NCI-H2081 treated with DMSO at 0.1 percent for 48 hours (cell line): ENCODE data around the gene CCDC80.
"Not testable (repeated sequence)": the region's sequence is repeated elsewhere in the genome, so short reads cannot be mapped to it uniquely, and the experiment has no call there.

Experiments
- DNase-seq: peaks from one replicate; lab custom pipeline; 2025; lab: John Stamatoyannopoulos, UW

CCDC80 gene

DNA sequence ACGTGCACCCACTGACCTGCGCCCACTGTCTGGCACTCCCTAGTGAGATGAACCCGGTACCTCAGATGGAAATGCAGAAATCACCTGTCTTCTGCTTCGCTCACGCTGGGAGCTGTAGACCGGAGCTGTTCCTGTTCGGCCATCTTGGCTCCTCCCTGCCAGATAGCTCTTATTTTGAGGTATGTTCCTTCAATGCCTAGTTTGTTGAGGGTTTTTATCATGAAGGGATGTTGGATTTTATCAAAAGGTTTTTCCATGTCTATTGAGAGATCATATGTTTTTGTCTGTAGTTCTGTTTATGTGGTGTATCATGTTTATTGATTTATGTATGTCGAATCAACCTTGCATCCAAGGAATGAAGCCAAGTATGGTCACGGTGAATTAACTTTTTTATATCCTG is 24.1 kb upstream of the CCDC80 start:
- DNase-seq, result not testable (repeated sequence)

DNA sequence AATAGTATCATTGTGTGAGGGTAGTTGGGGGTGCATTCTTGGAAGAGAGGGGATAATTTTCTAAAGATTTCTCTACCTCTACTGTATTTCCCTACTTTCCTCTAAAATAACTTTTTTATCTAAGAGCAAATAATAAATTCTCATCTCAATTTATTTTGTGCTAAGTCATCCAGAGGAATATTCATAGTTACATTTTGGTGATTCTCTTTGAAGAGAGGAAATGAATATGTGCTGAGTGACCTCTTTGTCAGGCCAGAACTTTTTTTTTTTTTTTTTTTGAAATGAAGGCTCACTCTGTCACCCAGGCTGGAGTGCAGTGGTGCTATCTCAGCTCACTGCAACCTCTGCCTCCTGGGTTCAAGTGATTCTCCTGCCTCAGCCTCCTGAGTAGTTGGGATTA is 15.1 kb upstream of the CCDC80 start:
- no peak for DNase-seq

DNA sequence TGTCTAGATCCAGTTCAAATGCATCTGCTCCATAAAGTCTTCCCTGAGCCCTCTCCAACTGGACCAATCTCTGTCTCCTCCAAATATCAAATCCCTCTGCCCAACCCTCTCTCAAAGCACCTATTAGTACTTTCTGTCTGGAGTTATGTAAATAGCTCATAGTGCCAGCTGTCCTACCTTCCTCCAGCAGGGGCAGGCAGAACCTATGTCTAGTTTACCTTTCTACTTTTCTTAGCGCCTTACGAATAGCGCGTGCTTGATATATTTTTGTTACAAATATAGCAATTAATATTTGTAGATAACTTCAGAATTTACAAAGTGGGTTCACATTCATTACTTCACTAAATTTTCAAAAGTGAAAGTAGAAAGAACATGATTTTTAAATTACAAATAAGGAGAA is 14.0 kb upstream of the CCDC80 start:
- no peak for DNase-seq

DNA sequence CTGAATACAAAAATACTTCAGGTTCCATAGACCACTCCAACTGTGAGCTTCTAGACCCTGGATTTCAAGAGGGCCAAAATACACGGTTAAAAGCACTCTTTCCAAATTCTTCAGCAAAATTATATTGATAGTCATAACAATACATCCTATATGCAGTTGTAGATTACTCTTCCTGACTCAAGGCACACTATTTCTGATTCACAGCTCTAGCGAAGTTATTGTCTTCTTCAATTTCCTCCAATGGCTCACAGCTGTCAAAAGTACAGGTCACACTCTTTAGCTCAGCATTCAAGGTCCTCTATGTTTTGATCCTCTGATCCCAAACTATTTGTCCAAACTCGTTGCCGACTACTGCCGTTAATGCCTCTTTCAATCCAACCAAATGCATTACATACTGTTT is 13.5 kb upstream of the CCDC80 start:
- no peak for DNase-seq

DNA sequence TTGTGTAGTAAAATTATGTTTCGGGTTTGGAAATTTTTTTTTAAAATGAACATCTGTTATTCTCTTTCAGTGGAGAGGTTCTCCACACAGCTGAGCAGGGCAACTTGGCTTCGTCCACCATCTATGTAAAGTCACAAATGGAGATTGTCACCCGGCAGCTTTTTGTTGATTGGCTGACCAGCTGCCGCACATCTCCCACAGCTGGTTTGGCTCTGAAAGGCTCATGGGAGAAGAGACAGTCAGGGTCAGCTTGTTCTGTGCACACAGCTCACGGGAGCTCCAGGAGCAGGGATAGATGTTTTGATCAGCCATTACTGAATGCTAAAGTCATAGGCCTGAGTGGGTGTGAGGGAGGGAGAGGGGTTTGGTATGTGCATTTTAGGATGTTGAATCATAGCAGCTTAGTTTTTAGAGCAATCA is 12.9 kb upstream of the CCDC80 start:
- no peak for DNase-seq

DNA sequence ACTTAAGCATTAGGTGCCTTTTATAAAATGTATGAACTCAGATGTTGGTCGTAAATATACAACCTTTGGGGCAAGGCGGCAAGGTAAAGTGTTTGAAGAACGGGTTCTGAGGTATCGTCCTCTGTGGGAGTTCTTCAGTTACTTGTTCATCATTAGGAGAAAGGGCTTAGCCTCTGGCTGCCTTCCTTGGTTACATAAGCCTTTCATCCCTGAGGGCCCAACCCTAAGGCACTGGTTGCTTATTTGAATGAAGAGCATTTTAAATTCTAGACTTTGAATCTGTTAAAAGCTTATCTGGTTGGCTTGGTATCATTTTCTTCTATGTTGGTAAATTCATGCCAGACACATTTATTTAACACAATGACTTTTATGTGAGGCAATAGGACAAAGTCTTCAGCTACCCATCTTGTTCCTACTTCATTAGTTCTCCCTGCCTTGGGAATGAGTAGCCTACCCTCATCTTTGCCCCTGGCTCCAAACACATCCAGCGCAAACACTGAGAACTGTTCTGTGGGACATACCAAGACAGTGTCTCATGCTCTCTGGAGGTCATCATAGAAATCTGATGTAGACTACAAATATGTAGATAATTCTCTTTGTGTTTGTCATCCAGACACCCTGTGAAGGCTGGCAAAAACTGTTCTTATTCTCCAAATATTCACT is 12.4 kb upstream of the CCDC80 start:
- no peak for DNase-seq

DNA sequence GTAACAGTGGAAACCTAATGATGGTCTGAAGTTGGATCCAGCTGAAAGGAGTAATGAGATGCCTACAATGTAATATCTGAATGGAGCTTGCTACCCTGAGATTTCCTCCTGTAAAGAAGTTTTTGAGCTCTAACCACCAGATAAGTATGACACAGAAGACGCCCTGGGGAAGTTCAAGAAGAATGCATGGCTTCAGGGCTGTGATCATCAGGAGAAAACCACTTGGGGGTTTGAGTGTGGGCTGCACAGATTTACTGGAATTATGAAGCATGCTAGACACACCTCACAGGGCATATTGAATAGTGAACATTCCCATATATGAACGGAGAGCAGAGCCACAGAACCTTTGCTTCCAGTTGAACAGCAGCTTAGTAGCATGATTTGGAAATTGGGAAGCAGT is 10.6 kb upstream of the CCDC80 start:
- no peak for DNase-seq

DNA sequence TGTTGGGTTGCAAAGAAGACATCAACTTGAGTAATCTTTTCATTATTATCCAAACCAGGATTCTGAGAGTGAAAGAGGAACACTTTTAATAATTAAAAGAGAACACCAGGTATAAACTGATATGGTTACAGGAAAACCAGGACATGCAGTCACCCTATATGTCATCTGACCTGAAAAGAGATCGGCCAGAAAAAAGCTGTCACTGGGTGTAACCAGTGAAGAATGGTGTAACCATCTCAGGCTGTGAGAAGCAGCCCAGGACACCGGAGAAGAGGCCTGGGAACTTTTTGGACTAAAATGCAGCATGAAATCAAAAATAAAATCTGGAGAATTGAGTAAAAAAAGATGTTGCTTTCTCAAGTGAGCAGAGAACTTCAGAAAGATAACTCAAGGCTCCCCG is 10.1 kb upstream of the CCDC80 start:
- DNase-seq, result no peak

DNA sequence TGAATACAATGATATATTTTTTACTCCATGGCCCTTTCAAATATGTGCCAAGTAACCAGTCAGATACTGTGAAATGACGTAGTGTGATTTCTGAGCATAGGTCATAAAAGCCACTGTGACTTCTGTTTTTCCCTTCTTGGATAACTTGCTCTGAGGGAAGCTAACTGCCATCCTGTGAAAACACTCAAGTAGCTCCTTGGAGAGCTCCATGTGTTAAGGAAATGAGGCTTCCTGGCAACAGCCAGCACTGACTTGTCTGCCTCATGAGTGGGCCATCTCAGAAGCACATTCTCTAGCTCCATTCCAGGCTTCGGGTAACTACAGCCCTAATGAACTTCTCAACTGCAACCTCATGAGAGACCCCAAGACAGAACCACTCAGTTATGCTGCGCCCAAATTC is 9.5 kb upstream of the CCDC80 start:
- no peak for DNase-seq

DNA sequence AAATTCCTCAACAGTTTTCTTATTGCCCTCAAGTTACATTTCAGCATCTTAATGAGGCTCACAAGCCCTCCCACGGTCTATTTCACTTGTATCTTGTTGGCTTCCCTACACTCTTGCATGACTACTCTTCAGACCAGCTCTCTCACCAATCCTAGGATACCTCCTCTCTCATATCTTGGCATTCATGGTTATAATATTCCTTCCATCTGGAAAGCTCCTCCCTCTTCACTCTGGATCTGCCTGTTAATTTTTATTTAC is 8.5 kb upstream of the CCDC80 start:
- no peak for DNase-seq

DNA sequence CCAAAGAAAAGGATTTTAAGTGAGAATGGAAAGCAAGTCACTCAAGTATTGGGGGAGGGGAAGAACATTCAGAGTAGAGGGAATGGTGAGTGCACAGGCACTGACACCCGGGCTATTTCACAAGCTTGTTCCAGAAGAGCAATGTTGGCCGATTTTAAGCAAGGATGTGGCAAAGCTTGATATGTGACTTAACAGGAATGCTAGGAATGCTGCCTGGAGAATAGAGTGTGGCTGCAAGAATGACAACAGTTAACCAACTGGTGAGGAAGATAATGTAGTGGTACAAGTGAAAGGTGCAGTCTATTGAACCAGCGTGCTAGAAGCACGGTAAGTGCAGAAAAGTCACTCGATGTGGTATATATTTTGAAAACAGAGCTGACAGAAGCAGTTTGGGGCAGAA is 6.2 kb upstream of the CCDC80 start:
- no peak for DNase-seq

DNA sequence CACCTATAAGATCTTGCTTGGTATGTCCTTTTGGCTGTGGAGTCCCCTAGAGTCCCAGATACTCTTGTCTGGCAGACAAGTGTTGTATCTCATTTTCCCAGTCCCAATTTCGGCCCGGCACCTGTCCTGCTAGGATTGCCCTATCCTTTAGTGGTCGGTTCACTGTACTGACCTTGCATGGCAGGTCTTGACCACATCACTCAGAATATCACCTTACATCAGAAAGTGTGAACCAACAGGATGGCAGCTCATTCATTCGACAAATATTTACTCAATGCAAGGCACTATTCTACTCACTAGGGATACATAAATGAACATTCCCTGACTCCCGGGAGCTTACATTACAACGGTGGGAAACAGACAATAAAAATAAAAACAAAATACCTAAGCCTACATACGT is 5.7 kb upstream of the CCDC80 start:
- no peak for DNase-seq

DNA sequence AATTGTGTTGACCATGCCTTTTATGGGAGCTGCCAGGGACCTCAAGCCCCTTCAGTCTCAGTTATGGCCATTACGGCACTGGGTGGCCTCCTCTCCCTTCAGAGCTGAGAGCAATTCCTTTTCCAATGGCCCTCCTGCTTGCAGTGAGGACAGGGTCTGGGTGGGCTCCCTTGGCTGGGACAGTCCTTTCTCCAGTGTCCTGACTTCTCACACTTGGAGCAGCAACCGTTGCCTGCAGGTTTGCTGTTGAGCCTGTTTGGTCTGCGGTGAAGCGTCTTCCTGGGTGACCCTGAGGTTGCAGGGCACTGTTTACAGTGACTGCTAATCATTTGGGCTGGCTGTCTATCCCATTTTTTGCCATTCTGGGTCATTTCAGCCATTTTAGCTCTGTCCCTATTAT is 3.5 kb upstream of the CCDC80 start:
- no peak for DNase-seq

DNA sequence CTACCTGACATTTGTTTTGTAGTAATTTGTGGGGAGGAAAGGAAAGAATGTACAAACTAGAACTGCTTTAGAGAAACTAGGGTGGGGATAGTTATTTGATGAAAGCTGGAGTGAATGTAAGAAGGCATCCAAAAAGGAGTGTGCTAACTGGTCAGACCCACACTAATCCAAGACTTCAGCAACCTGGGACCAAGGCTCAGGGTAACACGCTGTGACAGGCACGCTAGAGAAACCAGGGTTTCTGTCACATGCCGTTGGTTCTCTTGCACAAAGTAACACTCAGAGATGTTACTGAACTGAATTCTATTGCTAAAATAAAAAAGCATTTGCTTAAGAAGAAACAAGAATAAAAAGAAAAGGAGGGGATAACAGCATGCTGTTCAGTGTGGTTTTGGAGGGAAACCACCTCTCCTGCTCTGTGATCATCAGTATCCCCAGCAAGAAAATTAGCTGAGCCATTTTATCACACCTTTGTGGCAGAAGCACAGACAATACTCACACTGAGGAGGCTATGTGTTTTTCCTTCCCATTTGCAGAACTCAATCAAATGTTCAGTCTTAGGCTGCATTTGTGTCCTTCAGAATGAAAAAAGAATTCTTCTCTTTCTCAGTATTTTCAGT is 2.8 kb upstream of the CCDC80 start:
- DNase-seq, result no peak

DNA sequence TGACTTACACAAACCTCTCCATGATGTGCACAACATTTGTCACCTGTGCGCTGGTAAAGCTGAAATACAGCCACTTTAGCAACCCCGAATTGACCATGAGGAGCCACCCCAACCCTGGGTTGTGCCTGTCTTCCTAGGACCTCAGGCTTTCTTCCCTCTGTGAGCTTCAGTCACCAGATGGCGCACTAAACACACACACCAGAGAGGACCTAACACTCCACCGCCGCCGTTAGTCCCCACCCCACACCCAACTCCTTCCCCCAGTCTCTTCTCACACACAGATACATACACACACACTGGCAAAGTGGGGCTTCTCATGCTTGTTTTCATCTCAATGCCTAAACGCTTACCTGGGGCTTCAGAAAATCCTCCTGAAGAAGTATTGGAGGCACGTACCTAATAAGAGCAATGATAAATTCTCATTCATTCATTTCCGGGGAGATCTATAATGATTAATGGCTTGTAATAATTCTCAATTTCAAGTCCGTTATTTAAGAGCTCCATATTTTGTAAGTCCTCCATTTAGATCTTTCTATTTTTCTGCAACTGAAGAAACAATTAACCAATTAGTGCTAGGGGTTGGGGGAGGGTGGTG is 2.1 kb upstream of the CCDC80 start:
- DNase-seq, result peak; percentile 45

DNA sequence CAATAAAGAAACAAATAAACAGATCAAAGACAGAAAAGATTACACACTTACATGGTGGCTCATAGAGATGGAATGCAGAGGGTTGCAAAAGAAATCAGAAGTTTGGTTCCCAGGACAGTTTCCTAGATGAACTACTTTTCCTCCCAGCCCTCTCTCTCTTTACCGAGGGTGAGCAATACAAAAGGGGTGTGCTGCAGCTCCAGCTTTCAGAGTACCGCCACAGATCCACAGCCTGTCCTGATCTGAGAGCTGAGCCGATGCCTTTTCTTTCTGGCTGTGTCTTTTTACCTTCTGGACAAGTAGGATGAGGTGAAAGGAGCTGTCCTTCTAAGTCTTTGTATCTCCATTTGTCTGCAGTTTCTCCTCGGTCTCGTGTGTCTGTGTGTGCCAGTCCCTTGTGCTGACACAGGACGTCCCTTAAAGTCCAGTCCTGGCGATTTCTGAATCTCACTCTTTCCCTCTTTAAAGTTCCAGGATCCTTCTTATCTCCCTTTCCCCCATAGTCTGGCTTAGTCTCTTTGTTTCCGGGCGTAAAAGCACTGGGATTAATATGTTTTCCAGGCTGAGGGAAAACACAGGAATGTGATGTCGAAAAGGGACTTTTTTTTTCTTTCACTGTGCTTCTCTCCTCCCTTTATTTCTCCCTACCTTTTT is 540 bp downstream of the CCDC80 start:
- DNase-seq, result no peak

DNA sequence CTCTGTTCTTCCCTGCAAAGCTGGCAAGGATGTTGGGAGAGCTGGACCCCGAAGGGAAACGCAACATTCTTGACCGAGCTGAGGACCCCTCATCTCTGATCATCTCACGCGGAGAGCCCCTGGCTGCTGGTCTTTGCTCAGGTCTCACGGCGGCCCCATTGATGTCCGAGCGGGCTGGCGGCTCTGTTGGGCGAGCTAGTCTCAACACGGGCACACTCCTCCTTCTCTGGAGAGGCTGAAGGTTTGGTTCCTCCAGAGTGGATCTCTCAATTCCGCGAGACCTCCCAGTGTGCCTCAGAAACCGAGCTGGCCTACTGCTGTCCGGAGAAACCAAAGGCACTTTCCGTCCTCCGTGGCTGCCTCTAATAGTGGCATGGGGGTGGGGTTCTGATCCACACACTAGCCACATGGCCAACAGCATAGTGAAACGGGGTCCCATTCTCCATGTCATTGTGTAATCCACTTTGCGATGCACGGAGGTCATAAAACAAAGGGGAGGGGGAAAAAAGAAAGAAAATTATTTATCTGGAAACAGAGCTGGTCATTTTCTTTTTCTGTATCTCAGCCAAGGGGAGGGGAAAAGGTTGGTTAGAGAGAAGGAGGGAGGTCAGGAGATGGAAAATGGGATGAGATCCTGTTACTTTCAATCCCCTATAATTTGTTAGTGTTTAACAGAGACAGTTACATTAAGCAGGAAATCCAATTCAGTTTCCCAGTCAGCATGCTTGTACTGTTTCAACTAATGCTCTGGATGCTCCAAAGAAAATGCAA is 1.3 kb downstream of the CCDC80 start:
- DNase-seq, result no peak

DNA sequence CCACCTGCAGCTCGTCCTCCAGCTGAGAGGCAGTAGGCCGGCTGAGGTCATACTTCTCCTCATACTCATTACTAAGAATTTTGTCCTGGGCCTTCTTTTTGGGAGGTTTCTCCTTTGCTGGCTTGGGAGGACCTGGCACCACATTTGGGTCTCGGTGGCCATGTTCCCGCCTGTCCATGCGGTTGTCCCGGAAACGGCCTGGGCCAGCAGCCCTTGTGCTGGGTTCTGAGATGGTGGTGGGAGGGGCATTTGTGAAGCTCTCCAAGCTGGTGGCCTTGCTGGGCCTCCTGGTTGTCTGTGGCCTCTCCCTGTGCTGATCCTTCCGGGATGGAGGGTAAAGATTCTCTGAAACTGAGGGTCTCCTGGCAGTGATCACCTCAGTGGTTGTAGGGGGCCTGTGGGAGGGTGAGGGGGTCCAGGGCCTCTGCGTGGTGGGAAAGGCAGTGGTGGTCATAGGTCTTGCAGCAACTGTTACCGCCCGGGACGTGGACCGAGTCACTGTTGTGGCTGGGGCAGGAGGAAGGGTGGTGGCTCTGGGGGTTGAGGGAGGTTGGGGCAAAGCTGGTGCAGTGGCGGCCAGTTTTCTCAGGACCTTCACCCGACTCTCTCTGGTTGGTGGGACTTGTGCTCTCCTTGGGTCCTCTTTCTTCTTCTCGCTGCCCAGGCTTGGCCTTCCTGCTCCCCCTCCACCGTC is 2.5 kb downstream of the CCDC80 start:
- DNase-seq, result no peak

DNA sequence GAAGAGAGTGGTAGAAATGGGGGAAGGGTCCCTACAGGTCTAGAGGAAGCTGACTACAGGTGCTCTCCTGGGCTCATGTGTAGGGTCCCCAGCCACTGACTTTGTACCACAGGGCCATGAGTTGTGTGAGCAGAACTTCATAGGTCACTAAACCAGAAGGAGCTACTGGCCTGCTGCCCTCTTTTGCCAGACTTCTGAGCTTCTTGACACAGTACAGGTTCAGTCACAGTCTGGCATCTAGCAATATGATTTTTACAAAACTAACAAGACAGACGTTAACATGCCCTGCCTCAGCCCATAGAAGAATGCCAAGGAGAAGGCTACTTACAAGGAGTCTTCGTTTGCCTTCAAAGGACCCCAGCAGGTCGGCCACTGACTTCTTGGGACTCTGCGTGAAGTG is 3.2 kb downstream of the CCDC80 start:
- DNase-seq, result no peak

DNA sequence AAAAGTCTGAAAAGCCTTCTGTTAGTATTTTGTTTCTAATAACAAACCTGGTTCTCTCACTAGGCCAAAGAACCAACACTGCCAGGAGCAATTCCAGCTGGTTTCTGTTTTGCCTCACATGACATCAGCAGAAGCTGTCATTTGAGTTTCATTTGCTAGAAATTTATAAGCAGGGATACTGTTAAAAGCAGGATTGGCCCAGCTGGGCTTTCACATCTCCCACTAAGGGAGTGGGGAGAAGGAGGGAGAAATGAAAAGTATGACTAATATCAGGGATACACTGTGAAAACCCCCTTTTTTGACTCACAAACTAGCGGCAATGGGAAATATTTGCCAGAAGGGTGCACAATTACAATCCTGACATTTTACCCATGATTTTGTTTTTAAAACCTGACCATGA is 5.3 kb downstream of the CCDC80 start:
- no peak for DNase-seq

DNA sequence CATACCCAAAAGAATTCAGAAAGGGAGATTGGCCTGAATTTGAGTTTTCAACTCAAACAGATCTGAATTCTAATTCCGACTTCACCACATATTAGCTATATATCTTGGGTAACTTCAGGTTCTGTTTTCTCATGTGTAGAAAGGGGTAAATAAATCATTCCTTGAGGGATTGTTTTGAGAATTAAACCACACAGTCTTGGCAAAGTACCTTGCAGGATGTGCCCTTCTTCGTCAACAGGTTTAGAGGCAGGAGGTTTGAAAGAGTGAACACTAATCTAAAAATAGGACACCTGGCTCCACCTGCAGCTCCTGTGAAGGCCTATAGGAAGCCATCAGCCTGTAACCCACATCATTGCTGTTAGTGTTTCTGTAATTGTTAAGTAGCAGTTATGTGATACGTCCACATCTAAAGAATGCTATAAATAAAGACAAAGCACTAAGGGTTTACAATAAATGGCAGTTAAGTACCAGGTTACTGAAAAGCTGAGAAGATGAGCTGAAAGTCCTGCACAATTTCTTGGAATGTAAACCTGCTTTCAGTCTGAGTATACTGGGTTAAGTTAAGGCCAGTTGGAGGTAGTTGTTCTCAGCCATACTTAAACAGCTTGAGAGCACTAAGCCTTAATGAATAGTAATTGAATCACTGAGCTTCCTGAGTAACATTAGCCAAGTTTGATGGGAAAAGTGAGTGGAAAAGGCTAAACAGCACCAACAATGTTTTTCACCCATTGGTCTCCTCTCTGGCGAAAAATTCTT is 6.0 kb downstream of the CCDC80 start:
- no peak for DNase-seq

DNA sequence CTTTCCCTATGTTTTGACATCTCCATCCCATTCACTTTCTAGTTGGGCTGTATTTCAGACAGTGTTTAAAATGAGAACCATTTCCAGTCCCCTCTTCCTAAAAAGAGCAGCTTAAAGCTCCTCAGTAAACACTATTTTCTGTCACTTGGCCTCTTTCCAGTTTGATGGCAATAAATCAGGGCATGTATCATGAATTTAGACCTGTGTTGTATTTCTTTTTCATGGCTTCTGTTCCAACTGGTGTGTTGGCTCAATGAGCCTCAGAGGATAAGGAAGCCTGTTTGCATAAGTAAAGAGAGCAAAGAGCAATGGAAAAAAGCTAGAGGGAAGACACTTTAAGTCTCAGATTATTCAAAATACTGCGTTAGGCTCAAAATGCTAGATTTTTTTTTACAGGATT is 7.2 kb downstream of the CCDC80 start:
- no peak for DNase-seq
